HEK293 (cell line): Measurements from ENCODE around the gene LBHD2.

Experiments
- CTCF ChIP-seq: fragments of 450-650 bp; formaldehyde crosslinking; IDR thresholded peaks from 2 replicates; pipeline ENCODE4 v1.5.1; 2016; ENCODE audit warnings: missing biosample characterization, missing genetic modification characterization
- KLF10 ChIP-seq: fragments of 450-650 bp; IDR thresholded peaks from 2 replicates; pipeline ENCODE4 v1.5.1; 2018; ENCODE audit warnings: missing biosample characterization, mild to moderate bottlenecking, missing genetic modification characterization
- MYNN ChIP-seq: fragments of 450-650 bp; formaldehyde crosslinking; IDR thresholded peaks from 2 replicates; pipeline ENCODE4 v1.5.1; 2016; ENCODE audit warnings: missing biosample characterization, missing genetic modification characterization, borderline replicate concordance
- OVOL3 ChIP-seq: fragments of 450-650 bp; formaldehyde crosslinking; IDR thresholded peaks from 2 replicates; pipeline ENCODE4 v1.5.1; 2016; ENCODE audit warnings: missing biosample characterization, missing genetic modification characterization
- PBX3 ChIP-seq: sonication (generic); formaldehyde crosslinking; IDR thresholded peaks from 2 replicates; pipeline ENCODE4 v1.8.1; 2022; ENCODE audit warnings: mild to moderate bottlenecking, moderate library complexity, missing genetic modification reagents
- ZBTB26 ChIP-seq: fragments of 450-650 bp; formaldehyde crosslinking; optimal IDR thresholded peaks from 2 replicates; pipeline ENCODE3; 2016; ENCODE audit warnings: missing biosample characterization, mild to moderate bottlenecking, missing genetic modification characterization
- ZNF114 ChIP-seq: fragments of 450-650 bp; formaldehyde crosslinking; IDR thresholded peaks from 2 replicates; pipeline ENCODE4 v1.5.0; 2017; ENCODE audit warnings: missing biosample characterization, missing genetic modification characterization
- ZNF394 ChIP-seq: fragments of 450-650 bp; formaldehyde crosslinking; IDR thresholded peaks from 2 replicates; pipeline ENCODE4 v1.5.1; 2016; ENCODE audit warnings: missing biosample characterization, missing genetic modification characterization, mild to moderate bottlenecking, moderate library complexity, borderline replicate concordance
- ZNF521 ChIP-seq: fragments of 450-650 bp; formaldehyde crosslinking; IDR thresholded peaks from 2 replicates; pipeline ENCODE4 v1.5.1; 2017; ENCODE audit warnings: missing biosample characterization, mild to moderate bottlenecking, missing genetic modification characterization
- ZNF571 ChIP-seq: fragments of 450-650 bp; formaldehyde crosslinking; IDR thresholded peaks from 2 replicates; pipeline ENCODE4 v1.5.0; 2017; ENCODE audit warnings: missing biosample characterization, missing genetic modification characterization
- ZNF692 ChIP-seq: fragments of 450-650 bp; formaldehyde crosslinking; IDR thresholded peaks from 2 replicates; pipeline ENCODE4 v1.5.1; 2016; ENCODE audit warnings: missing biosample characterization, missing genetic modification characterization
- TF ChIP-seq, protein P1 (sequence below): IDR thresholded peaks from 2 replicates; pipeline ENCODE4 v1.6.1; 2011; ENCODE audit warnings: mild to moderate bottlenecking, low read depth, low read length, borderline replicate concordance

- no peak for TF ChIP-seq ZNF692 (tag by site-specific recombination)
- TF ChIP-seq KLF10 (tag by site-specific recombination), result no peak
- no peak for TF ChIP-seq CTCF (tag by site-specific recombination)
- TF ChIP-seq, protein P1, sequence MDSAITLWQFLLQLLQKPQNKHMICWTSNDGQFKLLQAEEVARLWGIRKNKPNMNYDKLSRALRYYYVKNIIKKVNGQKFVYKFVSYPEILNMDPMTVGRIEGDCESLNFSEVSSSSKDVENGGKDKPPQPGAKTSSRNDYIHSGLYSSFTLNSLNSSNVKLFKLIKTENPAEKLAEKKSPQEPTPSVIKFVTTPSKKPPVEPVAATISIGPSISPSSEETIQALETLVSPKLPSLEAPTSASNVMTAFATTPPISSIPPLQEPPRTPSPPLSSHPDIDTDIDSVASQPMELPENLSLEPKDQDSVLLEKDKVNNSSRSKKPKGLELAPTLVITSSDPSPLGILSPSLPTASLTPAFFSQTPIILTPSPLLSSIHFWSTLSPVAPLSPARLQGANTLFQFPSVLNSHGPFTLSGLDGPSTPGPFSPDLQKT, result no peak
- TF ChIP-seq PBX3 (CRISPR knock-in tag), result no peak
- no peak for TF ChIP-seq ZNF394 (tag by site-specific recombination)
- TF ChIP-seq ZNF571 (tag by site-specific recombination), result no peak
- no peak for TF ChIP-seq ZNF114
- no peak for TF ChIP-seq OVOL3 (tag by site-specific recombination)
- TF ChIP-seq MYNN (tag by site-specific recombination), result no peak
- no peak for TF ChIP-seq ZBTB26 (tag by site-specific recombination)
- TF ChIP-seq ZNF521 (tag by site-specific recombination), result no peak
These were observed 15.8 kb downstream of the LBHD2 start for GRCh38 chr14:103099733-103100280.
